AG04450 (cell line): Measurements from ENCODE around the gene MYO9B. TPM values are rescaled to one million over a fixed set of nuclear protein-coding genes. Genes with fewer than 3 reads are reported as not detected.

Experiments used
- CTCF ChIA-PET: fragments of 300-600, 350-600 bp; formaldehyde crosslinking; extraction: SDS; loops from one replicate; lab custom pipeline; 2022; ENCODE audit warnings: antibody characterized with exemption, inconsistent platforms; lab: Charles Lee
- POLR2A ChIA-PET: fragments of 350-600 bp; formaldehyde crosslinking; extraction: SDS; loops from one replicate; lab custom pipeline; 2021; ENCODE audit warnings: antibody characterized with exemption, inconsistent platforms; lab: Yijun Ruan, JAX
- DNase-seq: peaks from one replicate; pipeline ENCODE4 v3.0.0-alpha.2; 2011; ENCODE audit warnings: low read depth, low spot score
- H3K27ac ChIP-seq: one replicate; pipeline ENCODE4 v1.5.1; 2012; ENCODE audit warnings: low read depth, low read length, control low read depth
- H3K27me3 ChIP-seq: one replicate; pipeline ENCODE4 v1.6.0; 2012; ENCODE audit warnings: low read length; ENCODE audit not compliant: control insufficient read depth, insufficient read depth
- H3K4me3 ChIP-seq: 2 replicates; pipeline ENCODE4 v1.5.1; 2011; ENCODE audit warnings: mild to moderate bottlenecking, low read depth, low read length, control low read depth
- H3K9me3 ChIP-seq: 2 replicates; pipeline ENCODE4 v1.5.1; 2012; ENCODE audit warnings: low read length; ENCODE audit not compliant: control insufficient read depth, insufficient read depth
- polyA plus RNA-seq: library from polyadenylated mRNA; depleted of rRNA; stranded (reverse); fragments of >200 nt; gene quantifications from 2 replicates; pipeline ENCODE4 v1.2.3, GENCODE V29; 2011
- TF ChIP-seq, protein P1 (sequence below): IDR thresholded peaks from 2 replicates; pipeline ENCODE4 v1.5.1; 2011; ENCODE audit warnings: low read depth, low read length, control low read depth, inconsistent platforms

MYO9B gene
- polyA plus RNA-seq, 1 experiment, result 34.5 TPM

DNA sequence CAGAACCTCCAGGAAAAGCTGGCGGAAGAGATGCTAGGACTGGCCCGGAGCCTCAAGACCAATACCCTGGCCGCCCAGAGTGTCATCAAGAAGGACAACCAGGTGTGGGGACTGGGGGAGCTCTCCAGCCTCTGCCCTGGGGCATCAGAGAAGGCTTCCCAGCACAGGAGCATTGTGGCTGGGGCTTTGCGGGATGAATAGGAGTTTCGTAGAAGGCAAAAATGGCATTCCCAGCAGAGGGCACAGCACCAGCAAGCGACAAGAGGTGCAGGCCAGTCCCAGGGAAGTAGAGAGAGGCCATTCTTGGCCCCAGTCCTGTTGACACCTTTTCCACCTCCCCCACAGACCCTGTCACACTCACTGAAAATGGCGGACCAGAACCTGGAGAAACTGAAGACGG, 143.7 kb downstream of the MYO9B start:
- Histone ChIP-seq H3K27me3 (no peaks in the 10 kb centered on the region), H3K4me3 (no peak overlapping the region), H3K9me3 (no peaks in the 10 kb centered on the region), H3K27ac (no peak overlapping the region)
- POLR2A ChIA-PET, result no interaction called here
- CTCF ChIA-PET, result no interaction called here
- no peak for DNase-seq
- TF ChIP-seq, protein P1, sequence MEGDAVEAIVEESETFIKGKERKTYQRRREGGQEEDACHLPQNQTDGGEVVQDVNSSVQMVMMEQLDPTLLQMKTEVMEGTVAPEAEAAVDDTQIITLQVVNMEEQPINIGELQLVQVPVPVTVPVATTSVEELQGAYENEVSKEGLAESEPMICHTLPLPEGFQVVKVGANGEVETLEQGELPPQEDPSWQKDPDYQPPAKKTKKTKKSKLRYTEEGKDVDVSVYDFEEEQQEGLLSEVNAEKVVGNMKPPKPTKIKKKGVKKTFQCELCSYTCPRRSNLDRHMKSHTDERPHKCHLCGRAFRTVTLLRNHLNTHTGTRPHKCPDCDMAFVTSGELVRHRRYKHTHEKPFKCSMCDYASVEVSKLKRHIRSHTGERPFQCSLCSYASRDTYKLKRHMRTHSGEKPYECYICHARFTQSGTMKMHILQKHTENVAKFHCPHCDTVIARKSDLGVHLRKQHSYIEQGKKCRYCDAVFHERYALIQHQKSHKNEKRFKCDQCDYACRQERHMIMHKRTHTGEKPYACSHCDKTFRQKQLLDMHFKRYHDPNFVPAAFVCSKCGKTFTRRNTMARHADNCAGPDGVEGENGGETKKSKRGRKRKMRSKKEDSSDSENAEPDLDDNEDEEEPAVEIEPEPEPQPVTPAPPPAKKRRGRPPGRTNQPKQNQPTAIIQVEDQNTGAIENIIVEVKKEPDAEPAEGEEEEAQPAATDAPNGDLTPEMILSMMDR, result no peak

DNA sequence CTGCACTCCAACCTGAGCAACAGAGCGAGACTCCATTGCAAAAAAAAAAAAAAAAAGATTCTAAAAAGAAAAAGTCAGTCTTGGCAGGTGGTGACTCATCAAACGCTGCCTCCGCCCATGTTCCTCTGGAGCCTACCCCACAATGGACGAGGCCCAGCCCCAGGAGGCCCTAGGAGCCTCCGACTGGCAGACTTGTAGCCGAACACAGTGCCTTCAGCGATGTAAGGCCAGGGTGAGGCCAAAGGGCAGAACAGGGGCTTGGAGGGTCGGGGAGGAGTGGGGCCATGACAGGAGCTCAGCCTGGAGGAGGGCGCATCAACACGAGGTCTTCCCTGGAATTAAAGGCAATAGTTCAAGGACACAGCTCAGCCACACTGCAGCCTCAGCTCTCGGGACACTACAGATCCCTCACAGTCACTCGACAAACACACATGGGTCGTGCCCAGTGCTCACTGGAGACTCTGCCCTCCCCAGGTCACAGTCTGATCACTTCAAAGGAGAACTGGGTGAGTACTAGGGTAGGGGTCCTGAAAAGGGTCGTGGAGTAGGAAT, 144.7 kb downstream of the MYO9B start:
- Histone ChIP-seq H3K27ac (no peak overlapping the region), H3K4me3 (no peak overlapping the region), H3K27me3 (no peaks in the 10 kb centered on the region), H3K9me3 (no peaks in the 10 kb centered on the region)
- CTCF ChIA-PET, result no interaction called here
- TF ChIP-seq, protein P1, result no peak
- POLR2A ChIA-PET, result no interaction called here
- DNase-seq, result no peak

DNA sequence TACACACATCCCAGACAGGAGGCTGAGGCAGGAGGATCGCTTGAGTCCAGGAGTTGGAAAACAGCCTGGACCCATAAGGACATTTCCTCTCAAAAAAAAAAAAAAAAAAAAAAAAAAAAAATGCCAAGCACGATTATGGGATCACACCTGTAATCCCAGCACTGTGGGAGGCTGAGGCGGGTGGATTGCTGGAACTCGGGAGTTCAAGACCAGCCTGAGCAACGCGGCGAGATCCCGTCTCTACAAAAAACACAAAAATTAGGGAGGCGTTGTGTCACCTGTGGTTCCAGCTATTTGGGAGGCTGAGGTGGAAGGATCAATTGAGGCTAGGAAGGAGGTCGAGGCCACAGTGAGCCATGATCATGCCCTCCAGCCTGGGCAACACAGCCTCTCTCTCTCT, 149.5 kb downstream of the MYO9B start:
- H3K4me3 ChIP-seq, result no peak overlapping the region
- CTCF ChIA-PET, result no interaction called here
- no peak overlapping the region for H3K27ac ChIP-seq
- H3K27me3 ChIP-seq, result no peaks in the 10 kb centered on the region
- no peak for DNase-seq
- POLR2A ChIA-PET, result interaction anchor here (0.6 kb wide), 2 partner anchors 9 to 125 kb away, joined by 4 to 6 read pairs; no protein-coding TSS in a partner anchor
- TF ChIP-seq, protein P1, result no peak
- H3K9me3 ChIP-seq, result no peaks in the 10 kb centered on the region; the same call in 1 of the 2 replicates

DNA sequence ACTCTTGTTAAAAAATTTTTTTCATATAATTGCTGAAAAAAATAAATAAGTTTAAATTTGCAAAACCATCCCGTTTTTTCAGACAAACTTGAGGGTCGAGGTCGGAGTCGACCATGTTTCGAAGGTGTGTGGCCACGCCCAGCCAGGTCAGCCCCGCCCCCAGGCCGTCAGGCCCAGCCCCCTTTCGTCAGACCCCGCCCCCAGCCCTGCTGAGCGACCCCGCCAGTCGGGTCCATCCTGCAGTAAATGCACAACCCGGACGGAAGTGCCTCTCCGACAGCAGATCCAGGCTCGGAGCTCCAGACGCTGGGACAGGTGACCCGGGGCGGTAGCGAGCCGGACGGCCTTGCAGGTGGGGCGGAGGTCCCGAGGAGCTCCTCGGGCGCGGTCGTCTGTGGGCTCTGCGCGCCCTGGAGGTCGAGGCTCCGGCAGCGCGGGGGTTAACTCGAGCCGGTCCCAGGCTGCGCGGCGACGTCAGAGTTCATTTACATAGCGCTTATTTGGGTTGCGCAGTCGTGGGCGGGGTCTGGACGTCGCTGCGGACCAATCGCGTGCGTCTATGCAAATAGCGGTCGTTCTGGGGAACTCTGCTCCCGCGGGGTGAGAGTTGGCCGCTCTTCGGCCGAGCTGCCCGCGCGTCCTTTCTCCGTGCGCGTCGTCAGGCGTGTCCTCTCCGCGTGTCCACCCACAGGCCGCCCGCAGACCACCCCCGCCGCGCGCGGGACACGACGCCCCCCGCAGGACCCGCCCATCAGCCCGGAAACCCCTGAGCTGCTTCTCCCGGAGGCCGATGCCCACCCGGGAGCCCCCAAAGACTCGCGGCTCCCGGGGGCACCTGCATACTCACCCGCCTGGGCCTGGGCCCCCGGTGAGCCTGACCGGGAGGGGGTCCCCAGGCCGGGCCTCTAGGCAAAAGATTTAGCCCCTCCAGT, 150.7 kb downstream of the MYO9B start, which contains the start of gene OCEL1:
TSS of gene OCEL1 (plus strand) at position 225 of the 932 bp plus-strand sequence. CDS start at position 247, 22 bp downstream.
- Histone ChIP-seq H3K4me3 (peak within 1 kb of the TSS; percentile 82), H3K9me3 (no peaks in the 10 kb centered on the region; the same call in 1 of the 2 replicates), H3K27me3 (no peaks in the 10 kb centered on the region), H3K27ac (peak within 1 kb of the TSS; percentile 47)
- CTCF ChIA-PET, result interaction anchor here (1.0 kb wide), 1 partner anchor 34 kb away, joined by 3 read pairs; no protein-coding TSS in a partner anchor
- TF ChIP-seq, protein P1, result no peak
- POLR2A ChIA-PET, result interaction anchor here (0.6 to 2.2 kb wide), 7 partner anchors 10 to 177 kb away, joined by 3 to 14 read pairs (median 6); partner anchors contain the start of genes BABAM1 and USE1
- peak; percentile 92 for DNase-seq
